GM18498 (cell line): ENCODE data around the gene CDPF1.
"Not testable (repeated sequence)": the region's sequence is repeated elsewhere in the genome, so short reads cannot be mapped to it uniquely, and the experiment has no call there.

Experiments used
- ATAC-seq: cut with Tn5 transposase; IDR thresholded peaks from one replicate; pipeline ENCODE4 v1.9.1; 2021; ENCODE audit warnings: mild to moderate bottlenecking, moderate library complexity; ENCODE audit not compliant: unreplicated experiment

The CDPF1 gene

GRCh38 chr22:46281866-46282678 lies 32.0 kb upstream of the CDPF1 start:
- no peak for ATAC-seq

- ATAC-seq: peak; percentile 62
Observed at GRCh38 chr22:46280999-46281623, 31.0 kb upstream of the CDPF1 start.

DNA sequence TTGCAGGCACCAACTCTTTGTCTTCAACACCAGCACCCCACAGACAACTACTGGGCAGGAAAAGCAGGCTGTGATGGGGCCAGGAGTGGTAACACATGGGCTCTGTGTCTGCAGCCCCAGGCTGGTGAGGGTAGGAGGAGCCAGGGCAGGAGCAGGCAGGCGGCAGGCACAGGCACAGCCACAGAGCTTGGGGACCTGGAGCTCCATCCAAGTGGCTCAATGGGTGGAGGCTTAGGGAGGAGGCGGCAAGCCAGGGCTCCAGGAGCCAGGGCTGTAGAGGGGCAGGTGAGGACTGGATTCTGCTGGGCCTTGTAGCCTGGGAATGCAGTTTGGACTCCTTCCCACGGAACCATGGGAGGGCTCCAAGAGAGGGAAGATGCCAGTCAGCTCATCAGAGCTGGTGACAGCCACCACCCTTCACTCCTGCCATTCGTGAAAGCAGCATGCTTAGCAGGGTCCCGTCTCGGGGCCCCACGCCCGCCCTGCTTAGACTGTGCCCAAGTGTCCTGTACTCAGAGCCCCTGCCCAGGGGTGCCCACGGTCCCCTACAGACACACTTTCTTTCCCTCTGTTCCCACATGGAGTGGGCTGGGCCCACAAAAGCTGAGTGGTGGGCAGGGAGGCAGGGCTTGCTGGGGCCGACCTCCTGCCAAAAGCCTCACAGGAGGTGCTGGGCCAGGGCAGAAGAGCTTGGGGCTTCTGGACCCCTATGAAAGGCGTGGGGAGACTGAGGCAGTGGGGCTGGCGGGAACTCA lies 30.1 kb upstream of the CDPF1 start:
- no peak for ATAC-seq

DNA sequence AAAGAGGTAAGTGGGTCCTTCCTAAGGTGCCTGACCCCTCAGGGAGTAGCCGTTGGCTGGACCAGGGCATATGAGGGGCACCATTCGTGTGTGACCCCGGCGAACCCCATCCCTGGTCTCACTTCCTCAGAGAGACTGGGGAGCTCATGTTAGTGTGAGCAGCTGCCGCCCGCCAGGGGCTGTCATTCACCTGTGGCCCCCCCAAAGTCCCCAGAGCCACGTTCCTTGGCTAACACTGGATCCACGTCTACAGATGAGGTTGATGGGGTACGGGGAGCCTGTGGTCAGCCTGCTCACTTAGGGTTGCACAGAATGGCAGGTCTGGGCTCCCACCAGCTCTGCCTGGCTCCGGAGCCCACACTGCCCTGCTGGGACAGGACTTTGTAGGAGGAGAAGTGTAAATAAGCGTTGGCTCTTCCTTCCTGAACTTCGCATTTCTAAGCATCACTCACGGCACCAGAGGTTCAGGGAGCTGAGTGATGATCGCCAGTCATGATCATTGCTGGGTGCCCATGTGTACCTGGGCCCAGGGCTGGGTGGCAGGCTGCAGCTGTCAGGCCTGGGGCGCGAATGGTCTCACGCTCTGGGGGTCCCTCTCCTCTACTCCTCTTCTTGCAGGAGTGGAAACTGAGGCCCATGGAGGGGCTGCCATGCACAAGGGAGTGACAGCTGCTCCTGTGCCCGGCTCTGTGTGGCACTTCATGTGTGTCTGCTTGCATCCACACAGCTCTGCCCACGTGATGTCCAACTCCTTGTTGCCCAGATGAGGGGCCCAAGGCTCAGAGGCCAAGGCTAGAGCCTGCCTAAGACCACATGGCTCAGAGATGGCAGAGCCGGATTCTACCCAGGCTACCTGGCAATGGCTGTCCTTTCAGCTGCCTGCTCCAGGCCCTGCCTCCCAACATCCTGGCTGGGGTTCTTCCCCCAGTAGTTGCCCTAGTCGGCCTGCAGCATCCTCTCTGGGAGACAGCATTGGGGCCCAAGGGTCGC lies 28.9 kb upstream of the CDPF1 start:
- ATAC-seq: no peak

DNA sequence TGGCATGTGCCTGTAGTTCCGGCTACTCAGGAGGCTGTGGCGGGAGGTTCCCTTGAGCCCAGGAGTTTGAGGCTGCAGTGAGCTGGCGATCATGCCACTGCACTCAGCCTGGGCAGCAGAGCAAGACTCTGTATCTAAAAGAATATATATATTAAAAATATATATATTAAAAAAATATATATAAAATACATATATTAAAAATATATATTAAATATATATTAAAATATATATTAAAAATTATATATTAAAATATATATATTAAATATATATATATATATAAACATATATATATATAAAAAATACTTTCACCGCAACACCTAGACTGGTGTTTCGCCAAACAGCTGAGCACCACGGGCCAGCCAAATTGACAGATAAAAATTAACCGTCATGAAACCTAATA lies 26.5 kb upstream of the CDPF1 start:
- no peak for ATAC-seq

DNA sequence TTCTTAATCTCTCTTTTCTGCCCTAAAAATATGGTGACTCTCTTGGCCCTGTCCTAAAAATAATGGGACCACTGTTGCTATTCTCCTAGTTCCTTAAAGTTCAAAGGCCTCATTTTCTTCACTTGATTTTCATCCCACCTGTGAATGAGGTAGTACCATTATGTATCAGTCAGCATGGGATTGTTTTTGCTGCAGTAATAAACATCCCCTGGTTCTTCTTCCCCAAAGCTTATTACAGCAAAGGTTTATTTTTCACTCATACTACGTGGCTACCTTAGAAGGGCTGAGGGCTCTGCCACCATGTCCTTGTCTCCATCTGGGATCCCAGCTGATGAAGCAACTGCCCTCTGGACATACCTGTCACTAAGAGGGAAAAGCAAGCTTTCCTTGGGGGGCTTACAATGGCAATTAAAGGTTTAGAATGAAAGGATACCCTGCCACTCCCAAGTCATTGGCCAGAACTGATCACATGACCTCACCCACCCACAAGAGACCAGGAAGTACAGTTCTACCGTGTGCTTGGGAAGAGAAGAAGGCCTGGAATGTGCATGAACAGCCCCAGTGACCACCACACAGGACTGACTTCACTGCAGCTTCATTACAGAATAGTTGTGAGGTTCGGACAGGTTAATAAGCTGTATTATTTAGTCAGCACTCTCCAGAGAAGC lies 25.5 kb upstream of the CDPF1 start:
- no peak for ATAC-seq

GRCh38 chr22:46274381-46274780 lies 24.3 kb upstream of the CDPF1 start:
- no peak for ATAC-seq

GRCh38 chr22:46273432-46274148 lies 23.5 kb upstream of the CDPF1 start:
- ATAC-seq: no peak

DNA sequence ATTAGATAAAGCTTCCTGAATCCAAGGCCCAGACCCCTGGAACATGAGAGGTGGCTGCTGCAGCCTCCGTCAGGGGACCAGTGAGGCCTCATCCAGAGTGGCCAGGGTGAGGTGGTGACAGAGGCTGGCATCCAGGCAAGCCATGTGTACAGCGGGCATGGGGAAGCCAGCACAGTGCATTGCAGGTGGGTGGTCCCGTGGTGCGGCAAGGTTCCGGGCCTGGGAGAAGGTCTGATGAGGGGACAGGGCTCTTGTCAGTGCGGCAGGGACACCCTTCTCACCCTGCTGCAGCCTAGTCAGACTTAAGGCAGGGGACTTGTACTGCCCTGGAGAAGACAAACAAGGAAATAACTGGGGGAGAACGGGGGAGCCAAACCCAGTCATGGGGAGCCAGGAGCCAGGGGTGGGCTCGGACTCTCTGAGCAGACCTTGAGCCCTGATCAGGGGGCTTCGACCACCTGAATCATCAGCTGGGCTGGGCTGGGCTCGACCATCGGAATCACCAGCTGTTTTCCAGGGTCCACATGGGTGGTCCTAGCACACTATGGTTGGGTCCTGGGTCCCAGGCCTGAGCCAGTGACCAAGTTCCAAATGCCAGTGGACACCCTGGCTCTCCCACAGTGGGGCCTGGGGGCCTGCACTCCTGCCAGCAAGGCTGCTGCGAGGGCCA lies 22.8 kb upstream of the CDPF1 start:
- ATAC-seq: no peak

- ATAC-seq: no peak
Observed at GRCh38 chr22:46272196-46272595, 22.1 kb upstream of the CDPF1 start.

- no peak for ATAC-seq
Observed at GRCh38 chr22:46269564-46269963, 19.5 kb upstream of the CDPF1 start.

GRCh38 chr22:46267431-46268279 lies 17.6 kb upstream of the CDPF1 start, which contains the start of gene TTC38:
Gene TTC38 (plus strand): TSS chr22:46268008. CDS start chr22:46268040, 32 bp downstream.
- ATAC-seq: peak; percentile 72

GRCh38 chr22:46265627-46266026 lies 15.5 kb upstream of the CDPF1 start:
- ATAC-seq: not testable (repeated sequence)

- ATAC-seq: not testable (repeated sequence)
Observed at GRCh38 chr22:46264520-46264919, 14.4 kb upstream of the CDPF1 start.

DNA sequence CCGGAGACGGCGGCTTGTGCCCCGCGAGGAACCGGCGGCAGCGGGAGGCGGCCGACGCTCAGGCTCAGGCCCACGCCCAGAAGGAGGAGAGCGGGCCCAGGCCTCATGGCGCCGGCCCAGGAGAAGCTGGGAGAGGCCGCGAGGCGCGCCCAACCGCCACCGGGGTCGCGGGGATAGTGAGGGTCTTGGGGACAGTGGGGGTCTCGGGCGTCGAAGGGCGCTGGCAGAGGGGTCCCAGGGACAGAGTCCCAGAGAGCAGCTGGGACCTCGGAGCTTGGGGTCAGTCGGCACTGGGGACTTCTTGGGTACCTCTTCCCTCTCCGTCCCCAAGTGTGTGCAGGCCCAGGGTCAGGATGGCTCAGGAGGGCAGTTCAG lies 13.1 kb upstream of the CDPF1 start, which contains the start of gene PKDREJ:
Gene PKDREJ (minus strand): TSS at position 128 of the 375 bp plus-strand sequence. CDS start 21 bp downstream, at position 107.
- no peak for ATAC-seq

GRCh38 chr22:46262449-46263215 lies 12.5 kb upstream of the CDPF1 start:
- no peak for ATAC-seq

- no peak for ATAC-seq
Observed at GRCh38 chr22:46260038-46260437, 9.9 kb upstream of the CDPF1 start.
